Measurements from ENCODE around the gene TBX21.

Gene TBX21

GRCh38 chr17:47733047-47733673, at the start of gene TBX21:
Gene TBX21, plus strand, starts transcription at chr17:47733236. Its CDS starts 219 bp downstream, at chr17:47733455.
- DNase-seq, result no peak

GRCh38 chr17:47684025-47684424, 49.0 kb upstream of the TBX21 start:
- DNase-seq, result no peak

DNA sequence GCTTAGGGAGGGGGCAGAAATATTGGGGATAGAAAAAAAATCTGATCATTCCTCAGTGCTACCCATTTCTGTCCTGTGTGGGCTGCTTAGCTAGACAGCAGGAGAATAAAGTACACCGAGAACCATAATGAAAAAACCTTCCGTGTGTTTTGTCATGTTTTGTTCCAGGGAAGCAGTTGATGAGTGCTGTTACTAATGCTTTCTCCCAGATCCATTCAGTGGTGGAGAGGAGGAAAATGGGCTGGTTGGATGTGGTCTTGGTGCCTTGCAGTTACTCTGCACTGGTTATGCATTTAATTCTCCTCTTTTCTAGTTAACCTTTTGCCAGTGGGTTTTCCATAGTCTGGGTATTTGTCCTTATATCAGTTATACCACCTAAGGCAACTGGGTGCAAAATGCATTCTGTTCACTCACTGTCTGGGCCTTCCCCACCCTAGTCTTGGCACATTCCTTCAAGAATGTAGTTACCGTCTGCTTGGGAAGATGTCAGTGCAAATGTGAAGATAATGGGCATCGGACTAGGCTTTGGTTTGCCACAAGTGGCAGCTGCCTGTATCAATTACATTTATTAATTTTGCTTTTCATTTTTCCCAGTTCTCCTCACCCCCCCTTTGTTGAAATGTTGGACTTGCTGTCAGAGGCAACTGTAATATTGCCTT, 48.4 kb upstream of the TBX21 start:
- DNase-seq, result no peak

GRCh38 chr17:47685556-47686275, 47.3 kb upstream of the TBX21 start:
- no peak for DNase-seq

GRCh38 chr17:47686276-47686635, 46.8 kb upstream of the TBX21 start:
- no peak for DNase-seq

- no peak for DNase-seq
These were observed 46.2 kb upstream of the TBX21 start for GRCh38 chr17:47686664-47687327.

GRCh38 chr17:47687328-47687690, 45.7 kb upstream of the TBX21 start:
- DNase-seq, result no peak

DNA sequence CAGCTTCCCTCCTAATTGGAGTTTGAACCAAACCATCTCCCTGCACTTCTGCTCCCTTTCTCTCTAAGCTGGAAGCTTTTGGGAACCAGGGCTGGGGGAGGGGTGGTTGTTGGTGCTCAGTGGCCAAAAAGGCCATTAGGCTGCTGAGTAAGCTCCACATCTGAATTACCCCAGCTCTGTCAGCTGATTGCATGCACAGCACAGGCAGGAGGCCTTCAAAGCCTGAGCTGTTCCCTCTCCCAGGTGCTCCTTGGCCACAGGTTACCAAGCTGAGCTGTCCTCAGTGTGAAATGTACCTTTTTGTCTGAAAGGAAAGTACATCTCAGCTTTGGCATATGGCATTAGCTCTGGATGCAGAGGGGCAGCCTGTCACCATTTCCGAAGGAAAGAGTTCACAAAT, 45.3 kb upstream of the TBX21 start:
- no peak for DNase-seq

- DNase-seq, result no peak
These were observed 42.9 kb upstream of the TBX21 start for GRCh38 chr17:47690121-47690520.

DNA sequence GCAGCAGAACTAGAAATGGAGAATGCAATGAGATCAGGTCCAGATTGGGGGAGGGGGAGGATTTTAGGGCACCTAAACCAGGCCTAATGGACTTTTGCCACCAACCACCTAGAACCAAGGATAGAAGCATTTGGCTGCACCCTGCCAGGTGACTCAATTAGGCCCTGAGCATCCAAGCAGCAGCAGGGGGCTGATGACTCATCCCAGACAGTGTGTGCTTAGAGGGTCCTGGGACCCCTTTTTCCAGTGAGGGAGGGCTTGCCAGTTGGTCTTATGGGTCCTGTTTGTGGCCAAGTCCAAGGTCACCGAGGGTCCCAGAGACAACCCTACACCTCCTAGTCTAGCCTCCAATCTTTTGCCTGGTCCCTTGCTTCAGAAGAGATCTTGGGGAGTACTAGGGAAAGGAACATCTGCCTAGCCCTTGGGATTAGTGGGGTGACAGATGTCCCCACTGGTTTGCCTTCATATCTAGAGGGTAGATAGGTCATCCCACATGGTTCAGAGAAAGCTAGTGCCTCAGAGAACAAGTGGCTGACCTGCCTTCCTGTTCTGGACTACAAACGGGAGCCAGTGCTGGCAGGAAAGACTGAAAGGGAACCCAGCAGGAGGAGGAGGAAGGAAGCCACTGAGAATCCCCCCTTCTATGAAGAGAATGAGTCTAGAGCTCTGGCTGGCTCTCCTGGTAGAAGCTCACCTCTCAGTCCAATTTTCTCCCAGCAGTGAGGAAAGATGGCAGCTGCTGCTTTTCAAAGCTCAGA, 40.7 kb upstream of the TBX21 start:
- DNase-seq, result no peak

DNA sequence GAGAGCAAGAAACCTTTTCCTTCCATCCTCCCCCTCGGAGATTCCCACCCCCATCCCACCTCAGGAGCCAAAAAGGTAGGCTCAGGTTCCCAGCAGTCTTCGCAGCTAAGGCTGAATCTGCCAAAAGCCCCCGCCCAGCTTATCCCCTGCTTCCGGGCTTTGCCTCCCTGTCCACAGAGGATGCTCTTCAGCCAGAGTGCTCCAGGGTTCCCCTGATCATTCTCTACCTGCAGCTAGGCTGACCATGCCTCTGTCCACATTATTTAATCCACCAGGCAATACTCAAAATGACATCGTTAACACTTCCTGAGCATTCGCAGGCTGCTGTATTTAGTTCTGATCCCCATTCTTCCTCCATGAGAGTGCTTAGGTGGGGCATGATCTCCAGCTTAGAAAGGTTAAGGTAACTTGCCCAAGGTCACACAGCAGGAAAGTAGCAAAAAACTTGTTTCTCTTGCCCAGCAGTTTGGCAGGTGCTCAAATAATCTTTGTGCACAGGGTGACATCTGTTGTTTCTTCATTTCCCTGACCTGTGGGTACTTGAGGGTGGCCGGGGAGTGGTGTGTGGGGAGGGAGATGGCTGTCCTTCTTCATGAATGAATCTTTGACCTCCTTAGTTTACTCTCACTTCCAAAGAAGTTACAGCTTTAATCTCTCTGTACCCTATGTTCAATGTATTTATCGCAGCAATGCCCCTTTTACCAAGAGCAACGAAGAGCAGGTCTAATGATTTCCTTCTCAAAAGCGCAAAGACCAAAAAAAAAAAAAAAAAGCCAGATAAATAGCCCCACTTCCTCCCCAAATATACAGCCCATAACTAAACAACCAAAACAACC, 39.9 kb upstream of the TBX21 start:
- DNase-seq, result no peak

- peak in 1 of 2 experiments; percentile 70 for DNase-seq
These were observed 39.1 kb upstream of the TBX21 start, which contains the start of gene TBKBP1 for GRCh38 chr17:47693731-47694580. Gene TBKBP1, plus strand, starts transcription at chr17:47694161. Its CDS starts 1,952 bp downstream, at chr17:47696113.

GRCh38 chr17:47694581-47695428, 38.2 kb upstream of the TBX21 start:
- no peak for DNase-seq

- DNase-seq, result no peak
These were observed 37.3 kb upstream of the TBX21 start for GRCh38 chr17:47695429-47696376.

DNA sequence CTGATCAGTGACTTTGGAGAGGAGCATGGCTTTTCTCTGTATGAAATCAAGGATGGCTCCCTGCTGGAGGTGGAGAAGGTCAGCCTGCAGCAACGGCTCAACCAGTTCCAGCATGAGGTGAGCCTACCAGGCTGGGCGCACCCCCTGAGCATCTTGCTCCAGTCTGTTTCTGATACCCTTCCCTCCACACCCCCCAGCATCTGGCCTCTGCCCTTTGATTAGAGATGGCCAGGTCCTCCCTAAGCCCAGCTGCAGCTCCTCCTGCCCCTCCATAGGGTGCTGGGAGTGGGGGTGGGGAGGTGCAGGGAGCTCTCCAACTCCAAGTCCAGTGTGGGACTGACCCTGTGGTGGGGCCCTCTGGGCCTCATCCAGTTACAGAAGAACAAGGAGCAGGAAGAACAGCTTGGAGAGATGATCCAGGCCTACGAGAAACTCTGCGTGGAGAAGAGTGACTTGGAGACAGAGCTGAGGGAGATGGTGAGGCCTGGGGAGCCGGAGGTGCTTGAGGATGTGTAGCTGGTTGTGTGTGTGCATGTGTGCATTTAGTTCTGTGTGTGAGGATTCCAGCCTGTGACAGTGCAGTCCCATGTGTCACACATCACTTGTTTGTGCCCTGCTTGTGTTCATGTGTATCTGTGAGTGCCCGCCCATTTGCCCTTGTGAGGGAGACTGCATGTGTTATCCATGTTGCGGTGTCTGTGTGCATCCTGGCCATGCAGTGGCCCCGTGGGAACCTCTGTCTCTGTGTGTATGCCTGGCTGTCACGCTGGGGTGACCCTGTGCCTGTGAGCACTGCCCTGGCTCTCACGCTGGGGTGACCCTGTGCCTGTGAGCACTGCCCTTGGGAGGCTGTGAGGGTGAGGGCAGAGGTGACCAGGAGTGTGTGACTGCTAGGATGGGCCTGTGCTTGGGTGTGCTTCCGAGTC, 36.1 kb upstream of the TBX21 start:
- no peak for DNase-seq

DNA sequence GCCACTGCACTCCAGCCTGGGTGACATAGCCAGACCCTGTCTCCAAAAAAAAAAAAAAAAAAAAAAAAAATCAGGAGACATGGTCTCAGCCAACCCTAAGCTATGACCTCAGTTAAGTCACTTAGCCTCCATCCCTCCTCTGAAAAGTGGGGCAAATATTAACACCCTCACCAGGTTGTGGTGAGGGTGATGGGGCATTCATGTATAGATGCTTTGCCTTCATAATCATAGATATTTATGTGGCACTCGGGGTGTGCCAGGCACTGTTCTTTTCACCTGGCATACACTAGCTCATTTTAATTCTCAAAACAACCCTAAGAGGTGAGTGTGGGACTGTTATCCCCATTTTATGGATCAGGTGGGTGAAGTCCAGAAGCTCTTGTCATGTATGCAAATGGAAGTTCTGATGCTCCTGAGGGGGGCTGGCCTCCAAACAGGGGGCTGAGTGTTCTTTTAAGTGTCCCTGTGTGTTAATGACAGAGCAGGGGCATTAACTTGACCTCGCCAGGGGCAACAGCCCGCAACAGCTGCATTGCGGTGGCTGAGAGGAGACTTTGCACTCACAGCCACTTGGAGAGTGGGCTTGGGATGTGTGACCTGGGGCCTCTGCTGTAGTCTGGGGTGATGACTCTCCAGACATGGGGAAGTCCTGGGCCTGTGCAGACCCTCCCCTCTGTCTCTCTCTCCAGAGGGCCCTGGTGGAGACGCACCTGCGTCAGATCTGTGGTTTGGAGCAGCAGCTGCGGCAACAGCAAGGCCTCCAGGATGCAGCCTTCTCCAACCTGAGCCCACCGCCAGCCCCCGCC, 34.9 kb upstream of the TBX21 start:
- no peak for DNase-seq
